Measurements from ENCODE around the gene TBC1D22A. TPM values are rescaled to one million over a fixed set of nuclear protein-coding genes. Genes with fewer than 3 reads are reported as not detected.
"Not testable (repeated sequence)": the region's sequence is repeated elsewhere in the genome, so short reads cannot be mapped to it uniquely, and the experiment has no call there.

The TBC1D22A gene
- total and polyA plus RNA-seq, 4 experiments from 2014 or later: 20.6 to 49.2 (median 36.7) TPM

DNA sequence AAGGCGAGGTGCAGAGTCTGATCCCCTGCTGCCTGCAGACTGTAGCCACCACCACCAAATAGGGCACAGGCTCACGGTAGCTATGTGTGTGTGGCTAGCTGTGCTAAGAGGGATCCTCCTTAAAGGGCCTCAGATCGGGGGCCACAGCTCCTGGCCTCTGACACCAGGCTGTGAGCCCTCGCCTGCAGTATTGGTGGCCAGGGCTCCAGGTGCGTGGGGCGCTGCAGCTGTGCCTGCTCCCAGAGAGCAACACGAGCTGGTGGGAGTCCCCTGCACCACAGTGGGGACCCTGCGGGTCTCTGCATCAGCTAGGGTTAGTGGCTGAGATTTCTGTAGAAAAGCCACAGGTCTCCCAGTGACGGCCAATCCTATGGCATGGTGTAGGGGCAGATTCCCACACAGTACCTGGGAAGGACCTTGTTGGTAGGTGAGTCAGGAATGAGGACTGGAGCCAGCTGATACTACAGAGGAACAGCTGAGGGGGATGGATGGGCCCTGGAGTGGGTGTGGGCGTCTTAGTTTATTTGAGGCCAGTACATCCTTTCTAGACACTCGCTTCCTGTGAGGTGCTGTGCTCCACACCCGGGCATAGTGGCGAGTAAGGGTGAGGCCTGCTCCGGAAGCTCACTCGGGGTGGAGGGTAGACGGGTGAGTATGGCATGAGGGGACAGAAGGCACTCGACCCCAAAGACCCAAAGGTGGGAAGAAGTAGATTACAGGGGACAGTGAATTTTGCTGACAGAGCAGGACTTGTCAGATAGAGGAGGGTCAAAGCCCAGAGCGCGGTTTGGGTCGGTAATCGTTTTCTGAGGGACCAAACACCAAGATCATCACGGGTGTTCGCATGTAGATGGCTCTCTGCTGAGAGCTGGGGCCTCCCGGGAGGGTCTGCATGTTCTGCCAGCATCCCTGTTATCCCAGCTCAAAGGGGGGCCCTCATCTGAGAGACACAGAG lies 212.5 kb downstream of the TBC1D22A start:
- peaks cover 24% of the 10 kb centered on the region for H3K36me3 ChIP-seq (ENCODE audit: insufficient read depth, low read length)
- H3K27me3 ChIP-seq (ENCODE audit: insufficient read depth, low read length): no peaks in the 10 kb centered on the region
- ChIA-PET CTCF (ENCODE audit: partially characterized antibody) (no interaction called here), POLR2A (ENCODE audit: partially characterized antibody) (no interaction called here)
- peaks cover 48 to 52% of the 10 kb centered on the region in 2 donors for H3K36me3 Mint-ChIP-seq
- H3K9me3 ChIP-seq (ENCODE audit: control insufficient read depth in 1 of 2, low read length in 2 of 2): no peaks in the 10 kb centered on the region
- H3K4me3 Mint-ChIP-seq: no peak overlapping the region
- intact Hi-C loops (cut with micrococcal nuclease): no loop called here
- no peaks in the 10 kb centered on the region for H3K27me3 Mint-ChIP-seq
- no peak for DNase-seq
- peaks cover under 1% of the 10 kb centered on the region for H3K4me1 ChIP-seq (ENCODE audit: insufficient read depth, low read length)
- peak overlapping the region in 2 of 7 donors; percentile 73 to 86 for H3K27ac Mint-ChIP-seq
- no peak overlapping the region for H3K4me3 ChIP-seq (ENCODE audit: low read length in 2 of 2)
- H3K4me1 Mint-ChIP-seq: peaks cover 6 to 13% (median 9%) of the 10 kb centered on the region in 4 donors
- H3K9me3 Mint-ChIP-seq: no peaks in the 10 kb centered on the region
- no peak overlapping the region for H3K27ac ChIP-seq (ENCODE audit: low read depth, low read length)

DNA sequence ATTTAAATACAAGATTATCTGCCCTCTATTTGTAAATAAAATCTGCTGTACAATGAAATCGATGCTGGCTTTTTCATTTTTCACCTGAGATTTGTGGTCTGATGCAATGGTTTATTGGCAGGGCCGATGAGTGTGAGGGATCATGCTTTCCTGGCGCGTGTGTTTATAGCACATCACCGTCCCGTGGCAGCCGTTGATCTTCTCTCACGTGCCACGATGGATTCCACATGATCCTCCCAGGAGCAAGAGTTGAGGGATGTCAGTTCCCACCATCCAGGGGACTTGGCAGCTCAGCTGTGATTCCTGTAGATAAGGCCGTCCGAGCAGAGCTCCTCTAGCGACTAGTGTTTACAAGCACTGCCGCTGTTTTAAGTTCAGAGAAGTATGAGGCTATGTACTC lies 213.7 kb downstream of the TBC1D22A start:
- H3K9me3 ChIP-seq (ENCODE audit: control insufficient read depth in 1 of 2, low read length in 2 of 2): no peaks in the 10 kb centered on the region
- no peak overlapping the region for H3K4me3 ChIP-seq (ENCODE audit: low read length in 2 of 2)
- Mint-ChIP-seq H3K36me3 (peaks cover 45 to 59% of the 10 kb centered on the region in 2 donors), H3K27me3 (no peaks in the 10 kb centered on the region), H3K4me1 (peaks cover 0 to 7% (median 3%) of the 10 kb centered on the region in 4 donors), H3K4me3 (peak overlapping the region in 1 of 8 donors; percentile 22), H3K27ac (no peak overlapping the region), H3K9me3 (no peaks in the 10 kb centered on the region)
- intact Hi-C loops (cut with micrococcal nuclease): no loop called here
- H3K27ac ChIP-seq (ENCODE audit: low read depth, low read length): no peak overlapping the region
- H3K4me1 ChIP-seq (ENCODE audit: insufficient read depth, low read length): no peaks in the 10 kb centered on the region
- ChIA-PET POLR2A (ENCODE audit: partially characterized antibody) (no interaction called here), CTCF (ENCODE audit: partially characterized antibody) (no interaction called here)
- no peak for DNase-seq
- H3K36me3 ChIP-seq (ENCODE audit: insufficient read depth, low read length): peaks cover 24% of the 10 kb centered on the region
- H3K27me3 ChIP-seq (ENCODE audit: insufficient read depth, low read length): no peaks in the 10 kb centered on the region

DNA sequence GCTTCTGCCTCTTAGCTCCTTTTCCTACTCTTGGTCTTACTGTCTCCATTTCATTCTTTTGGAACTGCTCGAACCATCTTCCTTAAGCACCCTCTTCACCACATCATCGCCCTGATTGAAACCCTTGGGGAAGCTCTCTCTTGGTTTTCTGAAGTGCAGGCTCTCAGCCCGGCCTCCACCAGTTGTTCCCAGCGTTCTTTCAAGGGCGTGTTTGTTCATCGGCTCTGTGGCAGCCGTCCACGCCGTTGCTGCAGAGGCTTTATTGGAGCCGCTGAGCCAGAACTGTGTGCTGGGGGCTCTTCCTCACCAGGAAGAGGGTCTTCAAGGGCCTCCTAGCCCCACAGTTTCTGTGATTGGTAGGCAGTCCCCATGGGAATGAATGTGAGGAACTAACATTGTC lies 214.1 kb downstream of the TBC1D22A start:
- Histone ChIP-seq H3K4me1 (ENCODE audit: insufficient read depth, low read length) (no peaks in the 10 kb centered on the region), H3K4me3 (ENCODE audit: low read length in 2 of 2) (no peak overlapping the region), H3K9me3 (ENCODE audit: control insufficient read depth in 1 of 2, low read length in 2 of 2) (no peaks in the 10 kb centered on the region), H3K27me3 (ENCODE audit: insufficient read depth, low read length) (no peaks in the 10 kb centered on the region), H3K36me3 (ENCODE audit: insufficient read depth, low read length) (peaks cover 24% of the 10 kb centered on the region), H3K27ac (ENCODE audit: low read depth, low read length) (no peak overlapping the region)
- DNase-seq: no peak
- Mint-ChIP-seq H3K36me3 (peaks cover 47 to 61% of the 10 kb centered on the region in 2 donors), H3K4me1 (peaks cover 2 to 9% (median 5%) of the 10 kb centered on the region in 4 donors), H3K27ac (no peak overlapping the region), H3K9me3 (no peaks in the 10 kb centered on the region), H3K27me3 (no peaks in the 10 kb centered on the region), H3K4me3 (no peak overlapping the region)
- POLR2A ChIA-PET (ENCODE audit: partially characterized antibody): no interaction called here
- intact Hi-C loops (cut with micrococcal nuclease): no loop called here
- CTCF ChIA-PET (ENCODE audit: partially characterized antibody): no interaction called here

DNA sequence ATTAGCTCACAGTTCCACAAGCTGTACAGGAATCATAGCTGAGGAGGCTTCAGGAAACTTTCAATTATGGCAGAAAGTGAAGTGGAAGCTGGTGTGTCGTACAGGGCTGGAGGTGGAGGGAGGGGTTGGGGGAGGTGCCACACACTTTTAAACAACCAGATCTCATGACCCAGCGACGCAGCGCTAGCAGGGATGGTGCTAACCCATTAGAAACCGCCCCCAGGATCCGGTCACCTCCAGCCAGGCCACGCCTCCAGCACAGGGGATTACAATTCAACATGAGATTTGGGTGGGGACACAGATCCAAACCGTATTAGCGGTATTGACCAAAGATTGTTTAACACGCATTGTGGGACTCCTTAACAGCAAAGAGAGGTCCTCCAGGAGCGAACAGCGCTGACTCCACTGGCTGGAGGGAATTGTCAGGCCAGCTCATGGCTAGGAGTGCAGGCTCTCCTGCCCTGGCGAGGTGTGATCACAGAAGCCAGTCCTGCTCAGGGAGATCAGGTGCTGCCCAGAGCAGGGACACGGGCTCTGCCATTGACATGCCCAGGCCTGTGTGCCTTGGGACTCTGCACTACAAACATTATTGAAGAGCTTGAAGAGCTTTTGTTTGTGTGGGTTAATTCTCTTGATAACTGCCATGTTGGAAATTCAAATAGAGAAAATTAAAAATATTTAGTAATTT lies 215.3 kb downstream of the TBC1D22A start:
- H3K4me3 ChIP-seq (ENCODE audit: low read length in 2 of 2): no peak overlapping the region
- Mint-ChIP-seq H3K27me3 (no peaks in the 10 kb centered on the region), H3K9me3 (no peaks in the 10 kb centered on the region), H3K4me3 (no peak overlapping the region), H3K4me1 (peaks cover 2 to 11% (median 8%) of the 10 kb centered on the region in 4 donors), H3K27ac (no peak overlapping the region), H3K36me3 (peaks cover 46 to 60% of the 10 kb centered on the region in 2 donors)
- H3K27ac ChIP-seq (ENCODE audit: low read depth, low read length): no peak overlapping the region
- no peaks in the 10 kb centered on the region for H3K27me3 ChIP-seq (ENCODE audit: insufficient read depth, low read length)
- ChIA-PET POLR2A (ENCODE audit: partially characterized antibody) (no interaction called here), CTCF (ENCODE audit: partially characterized antibody) (no interaction called here)
- no peaks in the 10 kb centered on the region for H3K4me1 ChIP-seq (ENCODE audit: insufficient read depth, low read length)
- peaks cover 24% of the 10 kb centered on the region for H3K36me3 ChIP-seq (ENCODE audit: insufficient read depth, low read length)
- intact Hi-C loops (cut with micrococcal nuclease): no loop called here
- no peaks in the 10 kb centered on the region for H3K9me3 ChIP-seq (ENCODE audit: control insufficient read depth in 1 of 2, low read length in 2 of 2)
- DNase-seq: no peak

DNA sequence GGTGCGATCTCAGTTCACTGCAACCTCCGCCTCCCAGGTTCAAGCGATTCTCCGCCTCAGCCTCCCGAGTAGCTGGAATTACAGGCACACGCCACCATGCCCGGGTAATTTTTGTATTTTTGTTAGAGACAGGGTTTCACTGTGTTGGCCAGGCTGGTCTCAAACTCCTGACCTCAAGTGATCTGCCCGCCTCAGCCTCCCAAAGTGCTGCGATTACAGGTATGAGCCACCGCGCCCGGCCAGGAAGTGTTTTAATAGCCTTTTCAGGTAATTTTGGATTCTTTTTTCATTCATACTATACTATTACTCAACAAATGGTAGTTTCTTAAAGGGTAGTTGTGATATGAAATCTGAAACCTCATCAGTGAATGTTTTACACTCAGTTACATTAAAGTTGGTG lies 216.2 kb downstream of the TBC1D22A start:
- POLR2A ChIA-PET (ENCODE audit: partially characterized antibody); CTCF ChIA-PET (ENCODE audit: partially characterized antibody): not testable (repeated sequence)
- peaks cover 52 to 60% of the 10 kb centered on the region in 2 donors for H3K36me3 Mint-ChIP-seq

DNA sequence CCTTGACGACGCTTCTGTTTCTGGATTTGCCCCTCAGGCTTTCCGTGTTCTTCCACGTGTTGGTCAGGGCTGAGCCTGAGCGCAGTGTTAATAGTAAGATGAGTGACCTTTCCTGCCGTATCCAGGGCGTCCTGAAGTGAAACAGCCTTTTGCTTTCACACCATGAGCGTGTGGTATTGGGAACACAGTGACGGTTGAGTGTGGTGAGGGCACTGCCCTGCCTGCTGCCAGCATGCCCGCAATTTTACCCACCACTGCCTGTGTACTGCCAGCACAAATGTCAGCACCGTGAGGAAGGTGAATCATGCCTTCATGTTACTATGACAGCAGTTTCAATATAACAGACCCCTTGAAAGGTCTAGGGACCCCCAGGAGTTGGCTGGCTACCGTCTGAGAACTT lies 217.1 kb downstream of the TBC1D22A start:
- DNase-seq: no peak
- ChIA-PET POLR2A (ENCODE audit: partially characterized antibody) (no interaction called here), CTCF (ENCODE audit: partially characterized antibody) (no interaction called here)
- Mint-ChIP-seq H3K36me3 (peaks cover 54 to 60% of the 10 kb centered on the region in 2 donors), H3K27ac (no peak overlapping the region), H3K4me1 (peaks cover 4 to 17% (median 10%) of the 10 kb centered on the region in 4 donors), H3K27me3 (no peaks in the 10 kb centered on the region), H3K4me3 (no peak overlapping the region), H3K9me3 (no peaks in the 10 kb centered on the region)
- no peaks in the 10 kb centered on the region for H3K27me3 ChIP-seq (ENCODE audit: insufficient read depth, low read length)
- intact Hi-C loops (cut with micrococcal nuclease): no loop called here
- H3K4me1 ChIP-seq (ENCODE audit: insufficient read depth, low read length): no peaks in the 10 kb centered on the region
- peaks cover 20% of the 10 kb centered on the region for H3K36me3 ChIP-seq (ENCODE audit: insufficient read depth, low read length)
- H3K9me3 ChIP-seq (ENCODE audit: control insufficient read depth in 1 of 2, low read length in 2 of 2): no peaks in the 10 kb centered on the region
- H3K27ac ChIP-seq (ENCODE audit: low read depth, low read length): no peak overlapping the region
- no peak overlapping the region for H3K4me3 ChIP-seq (ENCODE audit: low read length in 2 of 2)

More for the DNA sequence above, 216.2 kb downstream of the TBC1D22A start:
- H3K4me3 ChIP-seq (ENCODE audit: low read length in 2 of 2); H3K27ac ChIP-seq (ENCODE audit: low read depth, low read length); intact Hi-C loops (cut with micrococcal nuclease); H3K4me3 Mint-ChIP-seq; H3K4me1 ChIP-seq (ENCODE audit: insufficient read depth, low read length); H3K27me3 Mint-ChIP-seq; DNase-seq; H3K9me3 ChIP-seq (ENCODE audit: control insufficient read depth in 1 of 2, low read length in 2 of 2); H3K27me3 ChIP-seq (ENCODE audit: insufficient read depth, low read length); H3K27ac Mint-ChIP-seq; H3K9me3 Mint-ChIP-seq: not testable (repeated sequence)
- peaks cover 24% of the 10 kb centered on the region for H3K36me3 ChIP-seq (ENCODE audit: insufficient read depth, low read length)
- H3K4me1 Mint-ChIP-seq: peaks cover 2 to 17% (median 9%) of the 10 kb centered on the region in 4 donors

DNA sequence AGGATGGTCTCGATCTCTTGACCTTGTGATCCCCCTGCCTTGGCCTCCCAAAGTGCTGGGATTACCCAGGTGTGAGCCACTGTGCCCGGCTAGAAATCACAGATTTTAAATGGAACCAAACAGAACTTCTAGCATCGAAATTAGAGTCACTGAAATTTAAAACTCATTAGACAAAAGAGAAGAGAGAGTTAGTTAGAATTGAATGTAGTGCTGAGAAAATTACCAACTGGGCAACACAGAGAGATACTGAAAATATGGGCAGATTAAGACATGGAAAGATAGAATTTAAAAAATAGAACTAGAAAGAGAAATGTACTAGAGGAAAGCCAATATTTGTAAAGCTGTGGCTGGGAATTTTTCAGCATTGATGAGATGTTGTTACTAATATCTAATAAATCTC lies 217.9 kb downstream of the TBC1D22A start:
- intact Hi-C loops (cut with micrococcal nuclease): no loop called here
- no peaks in the 10 kb centered on the region for H3K4me1 ChIP-seq (ENCODE audit: insufficient read depth, low read length)
- Mint-ChIP-seq H3K4me3 (no peak overlapping the region), H3K27ac (no peak overlapping the region), H3K9me3 (no peaks in the 10 kb centered on the region), H3K36me3 (peaks cover 47 to 57% of the 10 kb centered on the region in 2 donors), H3K27me3 (no peaks in the 10 kb centered on the region), H3K4me1 (peaks cover 5 to 17% (median 13%) of the 10 kb centered on the region in 4 donors)
- POLR2A ChIA-PET (ENCODE audit: partially characterized antibody): no interaction called here
- peaks cover 12% of the 10 kb centered on the region for H3K36me3 ChIP-seq (ENCODE audit: insufficient read depth, low read length)
- no peaks in the 10 kb centered on the region for H3K9me3 ChIP-seq (ENCODE audit: control insufficient read depth in 1 of 2, low read length in 2 of 2)
- H3K27ac ChIP-seq (ENCODE audit: low read depth, low read length): no peak overlapping the region
- CTCF ChIA-PET (ENCODE audit: partially characterized antibody): no interaction called here
- H3K4me3 ChIP-seq (ENCODE audit: low read length in 2 of 2): no peak overlapping the region
- H3K27me3 ChIP-seq (ENCODE audit: insufficient read depth, low read length): no peaks in the 10 kb centered on the region
- no peak for DNase-seq

All from CD4-positive, alpha-beta memory T cell (primary cell).